Esophagus muscularis mucosa (tissue), 4 donors: ENCODE measurements around the gene AHCYL2.

Experiments
- CTCF ChIP-seq, 3 experiments: fragments of 200-600 bp in 2 of 3; fragments of 450-650 bp in 1 of 3; sonication (generic) in 2 of 3; IDR thresholded peaks; one replicate each; pipeline ENCODE4 v1.5.1; 2017 to 2019; ENCODE audit warnings: antibody characterized with exemption in 3 of 3, mild to moderate bottlenecking in 2 of 3, moderate library complexity in 1 of 3
- EP300 ChIP-seq: sonication (generic); formaldehyde crosslinking; IDR thresholded peaks from one replicate; pipeline ENCODE4 v1.6.1; 2017; ENCODE audit warnings: antibody characterized with exemption
- POLR2A ChIP-seq: fragments of 450-650 bp; IDR thresholded peaks from one replicate; pipeline ENCODE4 v1.6.1; 2017; ENCODE audit warnings: antibody characterized with exemption, moderate library complexity, mild to moderate bottlenecking, low read depth
- POLR2AphosphoS5 ChIP-seq, 2 donors: sonication (generic); formaldehyde crosslinking; IDR thresholded peaks; one replicate each; pipeline ENCODE4 v1.6.1; 2017; ENCODE audit warnings: antibody characterized with exemption in 2 of 2

- TF ChIP-seq CTCF (IDR thresholded peaks at IDR 0.05) (no peak), POLR2AphosphoS5 (IDR thresholded peaks at IDR 0.05) (no peak), POLR2A (no peak), EP300 (no peak)
Measured at GRCh38 chr7:129348023-129348740, 123.4 kb downstream of the AHCYL2 start.
